ENCODE results near the gene SPTLC1.

DNA sequence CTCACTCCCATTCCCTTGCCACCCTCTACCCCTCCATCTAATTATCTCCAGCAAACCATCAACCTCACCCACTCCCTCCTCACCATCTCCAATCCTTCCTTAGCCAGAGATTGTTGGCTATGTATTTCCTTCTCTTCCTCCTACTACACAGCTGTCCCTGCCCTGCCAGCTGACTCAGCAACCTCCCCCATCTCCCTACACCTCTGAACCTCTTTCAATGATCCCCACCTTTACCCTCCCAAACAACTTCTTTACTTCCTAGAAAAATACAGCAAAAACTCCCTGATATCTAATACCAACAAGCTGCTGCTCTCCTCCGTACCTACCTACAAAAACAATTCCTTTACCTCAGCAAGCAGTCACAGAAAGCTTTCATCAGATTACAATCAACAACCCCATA, 37.3 kb downstream of the SPTLC1 start:
- TF ChIP-seq CTCF (conservative IDR thresholded peaks at IDR 0.05; ENCODE audit: low read depth, low read length) (no peak), EZH2 (IDR thresholded peaks at IDR 0.05; ENCODE audit: borderline replicate concordance, low read depth, low read length, poor library complexity, severe bottlenecking) (no peak)
